Esophagus squamous epithelium (tissue), 4 donors: Measurements from ENCODE around the gene C18orf32.

Experiments used
- CTCF ChIP-seq, 6 experiments: fragments of 450-650 bp in 4 of 6; fragments of 200-600 bp in 2 of 6; sonication (generic) in 2 of 6; IDR thresholded peaks; one replicate each; pipeline ENCODE4 v1.5.1; 2016 to 2019; ENCODE audit warnings: antibody characterized with exemption in 6 of 6, mild to moderate bottlenecking in 4 of 6, moderate library complexity in 4 of 6
- POLR2A ChIP-seq, 4 donors: fragments of 450-650 bp; IDR thresholded peaks; one replicate each; pipeline ENCODE4 v1.6.1; 2017; ENCODE audit warnings: antibody characterized with exemption in 4 of 4, mild to moderate bottlenecking in 4 of 4, moderate library complexity in 3 of 4

- TF ChIP-seq CTCF (IDR thresholded peaks at IDR 0.05) (no peak), POLR2A (IDR thresholded peaks at IDR 0.05) (no peak)
Measured at GRCh38 chr18:49481317-49481716, 5.7 kb downstream of the C18orf32 start.
